Right cardiac atrium (tissue), 5 donors: ENCODE results near the gene NR3C1. TPM values are rescaled to one million over a fixed set of nuclear protein-coding genes. Genes with fewer than 3 reads are reported as not detected.

ENCODE experiments used
- ATAC-seq, 2 donors: fragments of 200-7000 bp; cut with Tn5 transposase; one replicate each; pipeline versions ENCODE4 v1.8.0 to v1.9.1; 2020; ENCODE audit warnings: moderate library complexity in 2 of 2, mild to moderate bottlenecking in 1 of 2
- DNase-seq, 3 donors: peaks; one replicate each; pipeline ENCODE4 v3.0.0-alpha.2; 2020
- H3K27ac ChIP-seq: one replicate; pipeline ENCODE4 v1.5.1; 2013; ENCODE audit warnings: mild to moderate bottlenecking, low read length, control low read depth, moderate library complexity
- H3K27me3 ChIP-seq: one replicate; pipeline ENCODE4 v1.6.1; 2013; ENCODE audit not compliant: control insufficient read depth, insufficient read depth
- H3K4me1 ChIP-seq: one replicate; pipeline ENCODE4 v1.6.1; 2013; ENCODE audit warnings: low read length; ENCODE audit not compliant: control insufficient read depth, insufficient read depth
- H3K4me3 ChIP-seq: one replicate; pipeline ENCODE4 v1.5.1; 2013; ENCODE audit warnings: low read length, control low read depth
- H3K9me3 ChIP-seq: one replicate; pipeline ENCODE4 v1.6.1; 2013; ENCODE audit warnings: low read length; ENCODE audit not compliant: control insufficient read depth
- WGBS: extraction: QIAGEN DNeasy Blood & Tissue Kit; methylation state at CpG from one replicate; pipeline ENCODE4 v1.1.7; 2013; 5-methylcytosine and 5-hydroxymethylcytosine counted together
- intact Hi-C, 4 donors: fragments of 100-400 bp; cut with DNase I; formaldehyde crosslinking; loops; one replicate each; pipeline versions ENCODE4 v1.11.0 to v1.14.0; 2022 to 2023
- polyA plus RNA-seq: library from polyadenylated mRNA; stranded (reverse); fragments of 200-250 nt; gene quantifications from one replicate; pipeline ENCODE4 v1.2.3, GENCODE V29; 2013
- total RNA-seq, 4 donors: library from RNA; stranded (reverse); fragmentation: NEBNext Ultra II Directional; extraction: Animal tissue kit (Norgen Biotek cat#: 25700); gene quantifications; one replicate each; pipeline ENCODE4 v1.2.1, GENCODE V29; 2021
- donor health status: healthy with polysubstance abuse.
- donor health status: DM: no; HTN: yes; CAD: no.
- donor health status: DM: no; HTN: no; CAD: no.
- donor health status: DM: no; HTN: yes; CAD: no; lungs with severe emphysema.
- donor health status: DM: yes; HTN: yes; CAD: no.

Gene NR3C1
- total and polyA plus RNA-seq, 5 donors = 16.5 to 66.5 (median 49.9) TPM

DNA sequence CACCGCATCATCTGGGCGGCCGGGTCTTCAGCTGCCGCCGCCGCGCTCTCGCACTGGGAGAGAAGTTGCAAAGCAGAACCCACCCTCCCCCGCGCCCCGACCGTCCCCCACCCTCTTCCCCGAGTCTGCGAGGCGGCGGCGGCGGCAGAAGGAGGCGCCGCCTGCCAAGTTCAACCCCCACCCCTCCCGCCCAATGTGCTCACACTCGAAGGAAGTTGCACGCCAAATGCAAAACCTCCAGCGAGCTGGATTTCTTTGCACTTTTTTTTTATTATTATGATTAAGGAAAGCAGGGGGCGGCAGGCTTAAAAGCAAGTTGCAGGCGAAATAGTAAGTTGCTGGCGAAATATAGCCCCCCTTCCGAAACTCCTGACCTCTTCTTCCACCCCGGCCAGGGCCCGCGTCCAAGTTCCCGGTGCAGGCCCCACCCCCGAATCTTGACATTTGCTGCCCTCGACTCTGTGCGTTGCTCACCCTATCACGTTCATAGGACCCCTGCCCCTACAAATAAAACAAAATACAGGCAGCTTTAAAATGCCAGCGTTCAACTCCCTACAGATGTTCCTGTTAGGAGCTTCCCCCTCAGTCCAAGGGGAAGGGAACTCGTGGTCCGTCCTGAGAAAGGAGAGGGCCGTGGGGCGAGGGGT is 1.1 kb upstream of the NR3C1 start:
- intact Hi-C loops = loop anchor here in 3 of 4 donors (5.0 to 10.0 kb wide), 6 partner anchors 210 to 477 kb away; no protein-coding TSS in a partner anchor
- Histone ChIP-seq H3K9me3 (no peaks in the 10 kb centered on the region), H3K4me1 (peaks cover 3% of the 10 kb centered on the region), H3K4me3 (peak overlapping the region; percentile 78), H3K27me3 (no peaks in the 10 kb centered on the region), H3K27ac (peak overlapping the region; percentile 97)
- ATAC-seq (peak; percentile 73 to 74), DNase-seq (peak; percentile 81 to 95 (median 92))
- WGBS = under 1% methylated on average over 41 of the region's 41 CpGs

GRCh38 chr5:143403334-143403592 is 223 bp downstream of the NR3C1 start:
- under 1% methylated on average over 27 of the region's 27 CpGs for WGBS
- intact Hi-C loops = loop anchor here in 2 of 4 donors (5.0 to 10.0 kb wide), 5 partner anchors 208 to 476 kb away; no protein-coding TSS in a partner anchor
- ATAC-seq = peak; percentile 36 to 46

GRCh38 chr5:143402553-143403333 is 743 bp downstream of the NR3C1 start:
- ATAC-seq = peak; percentile 48 to 59
- Histone ChIP-seq H3K27ac (peak overlapping the region; percentile 92), H3K4me1 (peaks cover 3% of the 10 kb centered on the region), H3K27me3 (no peaks in the 10 kb centered on the region), H3K4me3 (peak overlapping the region; percentile 78), H3K9me3 (no peaks in the 10 kb centered on the region)
- WGBS = under 1% methylated on average over 80 of the region's 80 CpGs
- intact Hi-C loops = loop anchor here in 2 of 4 donors (5.0 to 10.0 kb wide), 5 partner anchors 208 to 475 kb away; no protein-coding TSS in a partner anchor
- DNase-seq = peak; percentile 62 to 90 (median 88)

More at GRCh38 chr5:143403334-143403592, 223 bp downstream of the NR3C1 start:
- Histone ChIP-seq H3K27ac (peak overlapping the region; percentile 92), H3K4me1 (peaks cover 3% of the 10 kb centered on the region), H3K4me3 (peak overlapping the region; percentile 78), H3K27me3 (no peaks in the 10 kb centered on the region), H3K9me3 (no peaks in the 10 kb centered on the region)
- DNase-seq = no peak

DNA sequence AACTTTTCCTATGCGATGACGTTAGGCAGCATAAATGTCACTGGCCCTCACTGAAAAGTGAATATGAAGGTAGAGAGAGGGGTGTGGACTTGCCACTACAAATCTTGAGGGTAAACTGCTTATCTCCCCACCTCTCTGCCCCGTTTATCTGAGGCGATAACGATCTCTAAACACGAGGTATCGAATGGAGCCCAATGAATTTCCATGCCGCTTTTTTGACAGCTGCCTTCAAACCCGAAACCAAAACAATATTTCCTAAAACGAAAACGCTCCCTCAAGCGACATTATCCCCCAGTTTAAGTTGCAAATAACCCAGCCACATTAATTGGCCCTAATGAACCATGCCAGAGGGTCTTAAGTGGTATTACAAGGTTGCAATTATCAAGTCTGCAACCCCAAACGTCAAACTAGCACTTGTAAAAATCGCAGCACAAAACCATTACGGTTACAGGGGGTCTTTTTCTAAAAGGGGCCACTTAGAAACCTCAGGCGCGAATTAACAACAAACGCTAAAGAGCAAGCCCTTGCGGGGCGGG is 1.4 kb downstream of the NR3C1 start:
- ATAC-seq = no peak
- no peaks in the 10 kb centered on the region for H3K27me3 ChIP-seq
- peaks cover 3% of the 10 kb centered on the region for H3K4me1 ChIP-seq
- intact Hi-C loops = loop anchor here in 2 of 4 donors (5.0 to 10.0 kb wide), 5 partner anchors 207 to 475 kb away; no protein-coding TSS in a partner anchor
- H3K9me3 ChIP-seq = no peaks in the 10 kb centered on the region
- peak overlapping the region; percentile 78 for H3K4me3 ChIP-seq
- peak overlapping the region; percentile 92 for H3K27ac ChIP-seq
- DNase-seq = no peak
- WGBS = under 1% methylated on average over 20 of the region's 20 CpGs

DNA sequence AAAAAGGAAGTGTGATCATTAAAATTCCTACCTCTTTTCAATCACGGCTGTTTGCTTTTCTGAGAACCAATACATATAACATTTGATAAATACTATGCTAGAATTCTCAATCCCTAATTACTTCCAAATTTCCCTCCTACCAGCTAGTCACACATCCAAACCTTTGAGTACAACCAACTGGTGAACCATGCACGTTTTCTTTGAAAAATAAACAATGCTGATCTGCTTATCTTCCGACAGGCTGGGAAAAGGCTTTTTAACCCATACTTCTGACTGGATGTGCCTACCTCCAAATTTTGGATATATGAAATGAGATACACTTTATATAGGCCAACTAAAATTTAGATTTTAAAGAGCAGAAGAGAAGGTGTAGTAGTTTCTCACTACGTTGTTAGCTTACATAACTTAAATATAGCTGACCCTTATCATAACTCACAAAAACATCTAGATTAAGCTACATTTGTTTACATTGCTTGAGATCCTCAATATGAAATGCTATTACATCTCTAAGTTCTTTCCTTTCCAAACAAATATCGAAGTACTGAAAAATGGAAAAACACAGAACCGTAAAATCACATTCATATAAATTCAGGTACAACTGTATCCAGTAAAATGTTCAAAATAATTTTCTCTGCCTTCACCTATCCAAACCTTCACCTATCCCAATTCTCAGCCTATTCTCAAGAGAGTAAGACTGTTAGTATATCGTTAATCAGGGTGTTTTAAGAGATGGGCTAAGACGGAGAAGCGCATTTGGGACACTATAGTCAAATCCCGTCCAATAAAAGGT is 2.1 kb downstream of the NR3C1 start:
- peaks cover 3% of the 10 kb centered on the region for H3K4me1 ChIP-seq
- H3K4me3 ChIP-seq = peak overlapping the region; percentile 78
- no peak for ATAC-seq
- peak overlapping the region; percentile 92 for H3K27ac ChIP-seq
- intact Hi-C loops = loop anchor here in 2 of 4 donors (5.0 to 10.0 kb wide), 5 partner anchors 207 to 474 kb away; no protein-coding TSS in a partner anchor
- no peaks in the 10 kb centered on the region for H3K27me3 ChIP-seq
- 14% methylated on average over 10 of the region's 10 CpGs for WGBS
- no peaks in the 10 kb centered on the region for H3K9me3 ChIP-seq
- DNase-seq = no peak

DNA sequence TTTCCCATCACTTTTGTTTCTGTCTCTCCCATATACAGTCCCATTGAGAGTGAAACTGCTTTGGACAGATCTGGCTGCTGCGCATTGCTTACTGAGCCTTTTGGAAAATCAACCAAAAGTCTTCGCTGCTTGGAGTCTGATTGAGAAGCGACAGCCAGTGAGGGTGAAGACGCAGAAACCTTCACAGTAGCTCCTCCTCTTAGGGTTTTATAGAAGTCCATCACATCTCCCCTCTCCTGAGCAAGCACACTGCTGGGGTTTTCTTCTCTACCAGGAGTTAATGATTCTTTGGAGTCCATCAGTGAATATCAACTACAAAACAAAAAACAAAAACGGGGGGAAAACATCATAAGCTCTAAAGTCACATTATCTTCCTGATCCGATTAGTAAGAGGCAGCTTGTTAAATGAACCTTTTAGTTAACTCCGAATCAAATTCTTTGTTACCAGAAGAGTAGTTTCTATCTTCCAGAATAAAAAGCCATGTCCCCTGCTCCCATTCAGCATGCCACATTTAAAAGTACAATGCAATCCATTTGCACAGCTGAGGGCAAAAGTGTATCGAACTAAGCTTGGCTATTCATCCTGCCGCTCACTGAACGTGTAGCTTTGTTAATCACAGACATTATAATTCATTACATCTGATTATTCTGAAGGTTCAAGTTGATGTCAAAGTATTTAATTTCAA is 2.8 kb downstream of the NR3C1 start:
- H3K9me3 ChIP-seq = no peaks in the 10 kb centered on the region
- peaks cover 3% of the 10 kb centered on the region for H3K4me1 ChIP-seq
- no peaks in the 10 kb centered on the region for H3K27me3 ChIP-seq
- intact Hi-C loops = loop anchor here in 2 of 4 donors (5.0 to 10.0 kb wide), 5 partner anchors 206 to 473 kb away; no protein-coding TSS in a partner anchor
- DNase-seq (peak; percentile 6 to 47 (median 44)), ATAC-seq (no peak)
- whole genome bisulfite sequencing = 16% methylated on average over 10 of the region's 10 CpGs
- H3K27ac ChIP-seq = peak overlapping the region; percentile 55
- peak overlapping the region; percentile 78 for H3K4me3 ChIP-seq

- H3K27ac ChIP-seq = peak overlapping the region; percentile 55
- WGBS = 18% methylated on average over 12 of the region's 12 CpGs
- DNase-seq = no peak
Measured at GRCh38 chr5:143399616-143400540, 3.6 kb downstream of the NR3C1 start.

DNA sequence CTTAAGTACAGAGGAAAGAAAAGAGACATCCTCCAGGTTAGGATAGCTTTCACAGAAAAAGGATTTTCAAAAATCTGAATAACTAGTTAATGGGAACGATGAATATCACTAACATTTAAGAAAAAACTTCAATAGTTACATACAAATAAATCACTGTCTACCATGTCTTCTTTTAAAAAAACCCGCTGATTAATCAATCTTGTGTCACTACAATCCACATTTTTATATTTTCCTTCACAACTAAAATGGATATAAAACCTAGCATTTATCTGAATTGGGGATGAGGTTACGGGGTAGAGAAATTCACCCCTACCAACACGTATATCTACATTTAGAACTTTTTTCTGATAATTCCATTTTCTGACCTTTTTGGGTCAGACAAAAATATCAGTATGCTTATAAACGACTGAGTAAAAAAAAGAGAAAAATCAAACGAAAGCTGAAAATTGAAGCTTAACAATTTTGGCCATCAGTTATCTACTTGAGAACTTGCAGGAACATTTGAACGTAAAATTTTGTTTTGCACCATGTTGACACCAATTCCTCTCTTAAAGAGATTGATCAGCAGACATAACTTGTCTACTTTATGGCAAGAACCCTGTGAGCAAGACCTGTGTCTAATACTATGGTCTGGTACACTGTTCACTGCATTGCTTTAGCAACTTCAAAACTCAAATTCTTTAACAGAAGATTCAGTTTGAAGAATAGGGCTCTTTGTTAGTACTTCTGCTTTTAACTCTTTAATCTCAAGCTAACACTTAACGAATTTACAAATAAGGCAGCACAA is 4.8 kb downstream of the NR3C1 start:
- peaks cover 3% of the 10 kb centered on the region for H3K4me1 ChIP-seq
- H3K4me3 ChIP-seq = peak overlapping the region; percentile 78
- DNase-seq (no peak), ATAC-seq (no peak)
- 26% methylated on average over 8 of the region's 8 CpGs for WGBS
- intact Hi-C loops = loop anchor here in 1 of 4 donors (10.0 kb wide), 1 partner anchor 294 kb away; no protein-coding TSS in a partner anchor
- H3K9me3 ChIP-seq = no peaks in the 10 kb centered on the region
- no peak overlapping the region for H3K27ac ChIP-seq
- H3K27me3 ChIP-seq = no peaks in the 10 kb centered on the region

More at GRCh38 chr5:143399616-143400540, 3.6 kb downstream of the NR3C1 start:
- no peaks in the 10 kb centered on the region for H3K27me3 ChIP-seq
- intact Hi-C loops = loop anchor here in 2 of 4 donors (5.0 to 10.0 kb wide), 6 partner anchors 205 to 473 kb away; no protein-coding TSS in a partner anchor
- H3K4me1 ChIP-seq = peaks cover 3% of the 10 kb centered on the region
- ATAC-seq = no peak
- H3K4me3 ChIP-seq = peak overlapping the region; percentile 78
- H3K9me3 ChIP-seq = no peaks in the 10 kb centered on the region

GRCh38 chr5:143398053-143398355 is 5.5 kb downstream of the NR3C1 start:
- ATAC-seq (no peak), DNase-seq (no peak)
- Histone ChIP-seq H3K4me1 (peaks cover 3% of the 10 kb centered on the region), H3K4me3 (no peak overlapping the region), H3K9me3 (no peaks in the 10 kb centered on the region), H3K27me3 (no peaks in the 10 kb centered on the region), H3K27ac (no peak overlapping the region)
- intact Hi-C loops = loop anchor here in 1 of 4 donors (10.0 kb wide), 1 partner anchor 293 kb away; no protein-coding TSS in a partner anchor
- WGBS = 46% methylated on average over 2 of the region's 2 CpGs
